ENCODE measurements around the gene CNTRL.

CNTRL gene

GRCh38 chr9:121220996-121221663 lies 146.4 kb downstream of the CNTRL start:
- no peak for DNase-seq (ENCODE audit: insufficient read length, low spot score)
- no peak for FAIRE-seq

- DNase-seq (ENCODE audit: insufficient read length, low spot score) (no peak), FAIRE-seq (no peak)
Observed at GRCh38 chr9:121221664-121222055, 146.9 kb downstream of the CNTRL start.

- no peak for DNase-seq (ENCODE audit: insufficient read length, low spot score)
- no peak for FAIRE-seq
Observed at GRCh38 chr9:121222524-121223171, 147.9 kb downstream of the CNTRL start.

DNA sequence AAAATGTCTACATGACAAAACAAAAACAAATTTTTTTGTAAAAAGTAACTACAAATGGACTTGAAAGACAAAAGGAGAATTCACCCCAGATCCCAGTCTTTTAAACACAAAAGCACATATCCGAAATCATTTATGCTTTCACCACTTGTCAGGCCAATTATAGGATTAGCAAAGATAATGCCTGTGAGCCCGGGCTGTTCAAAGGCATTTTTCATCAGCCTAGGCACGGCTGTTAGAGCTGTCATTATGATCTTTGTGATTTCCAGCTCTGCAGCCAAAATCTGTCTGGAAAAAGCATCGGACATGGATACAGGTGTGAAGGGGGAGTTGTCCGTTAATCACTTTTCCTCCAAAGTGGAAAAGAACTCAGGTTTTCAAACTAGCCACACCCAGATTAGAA lies 150.5 kb downstream of the CNTRL start:
- no peak for DNase-seq (ENCODE audit: insufficient read length, low spot score)

GRCh38 chr9:121226175-121226574 lies 151.4 kb downstream of the CNTRL start:
- no peak for FAIRE-seq
- DNase-seq (ENCODE audit: insufficient read length, low spot score), result no peak

More for the DNA sequence above, 150.5 kb downstream of the CNTRL start:
- FAIRE-seq, result no peak
